Ishikawa (cell line): ENCODE data around the gene SEPTIN10.

Source experiments
- CEBPB ChIP-seq: IDR thresholded peaks from 2 replicates; pipeline ENCODE4 v1.6.1; 2012
- CREB1 ChIP-seq: IDR thresholded peaks from 2 replicates; pipeline ENCODE4 v1.6.1; 2012; ENCODE audit warnings: low read depth
- EGR1 ChIP-seq: IDR thresholded peaks from 2 replicates; pipeline ENCODE4 v1.6.1; 2012
- EP300 ChIP-seq: IDR thresholded peaks from 2 replicates; pipeline ENCODE4 v1.6.1; 2012; ENCODE audit warnings: borderline replicate concordance
- FOXM1 ChIP-seq: IDR thresholded peaks from 2 replicates; pipeline ENCODE4 v1.6.1; 2012; ENCODE audit warnings: low read depth, borderline replicate concordance
- NFIC ChIP-seq: IDR thresholded peaks from 2 replicates; pipeline ENCODE4 v1.6.1; 2012
- RAD21 ChIP-seq: IDR thresholded peaks from 2 replicates; pipeline ENCODE4 v1.6.1; 2012; ENCODE audit warnings: low read depth
- TAF1 ChIP-seq: IDR thresholded peaks from 2 replicates; pipeline ENCODE4 v1.6.1; 2012; ENCODE audit warnings: low read depth, mild to moderate bottlenecking
- TCF12 ChIP-seq: IDR thresholded peaks from 2 replicates; pipeline ENCODE4 v1.6.1; 2012; ENCODE audit warnings: low read depth
- TEAD4 ChIP-seq: IDR thresholded peaks from 2 replicates; pipeline ENCODE4 v1.6.1; 2012
- YY1 ChIP-seq: IDR thresholded peaks from 2 replicates; pipeline ENCODE4 v1.6.1; 2012; ENCODE audit warnings: low read depth
- ZBTB7A ChIP-seq: IDR thresholded peaks from 2 replicates; pipeline ENCODE4 v1.6.1; 2012; ENCODE audit warnings: low read depth
- TF ChIP-seq, protein P1 (sequence below): IDR thresholded peaks from 2 replicates; pipeline ENCODE4 v1.6.1; 2012
- TF ChIP-seq, protein P2 (sequence below): IDR thresholded peaks from 2 replicates; pipeline ENCODE4 v1.6.1; 2012; ENCODE audit warnings: low read depth, mild to moderate bottlenecking
- TF ChIP-seq, protein P3 (sequence below): IDR thresholded peaks from 2 replicates; pipeline ENCODE4 v1.6.1; 2012

SEPTIN10 gene

DNA sequence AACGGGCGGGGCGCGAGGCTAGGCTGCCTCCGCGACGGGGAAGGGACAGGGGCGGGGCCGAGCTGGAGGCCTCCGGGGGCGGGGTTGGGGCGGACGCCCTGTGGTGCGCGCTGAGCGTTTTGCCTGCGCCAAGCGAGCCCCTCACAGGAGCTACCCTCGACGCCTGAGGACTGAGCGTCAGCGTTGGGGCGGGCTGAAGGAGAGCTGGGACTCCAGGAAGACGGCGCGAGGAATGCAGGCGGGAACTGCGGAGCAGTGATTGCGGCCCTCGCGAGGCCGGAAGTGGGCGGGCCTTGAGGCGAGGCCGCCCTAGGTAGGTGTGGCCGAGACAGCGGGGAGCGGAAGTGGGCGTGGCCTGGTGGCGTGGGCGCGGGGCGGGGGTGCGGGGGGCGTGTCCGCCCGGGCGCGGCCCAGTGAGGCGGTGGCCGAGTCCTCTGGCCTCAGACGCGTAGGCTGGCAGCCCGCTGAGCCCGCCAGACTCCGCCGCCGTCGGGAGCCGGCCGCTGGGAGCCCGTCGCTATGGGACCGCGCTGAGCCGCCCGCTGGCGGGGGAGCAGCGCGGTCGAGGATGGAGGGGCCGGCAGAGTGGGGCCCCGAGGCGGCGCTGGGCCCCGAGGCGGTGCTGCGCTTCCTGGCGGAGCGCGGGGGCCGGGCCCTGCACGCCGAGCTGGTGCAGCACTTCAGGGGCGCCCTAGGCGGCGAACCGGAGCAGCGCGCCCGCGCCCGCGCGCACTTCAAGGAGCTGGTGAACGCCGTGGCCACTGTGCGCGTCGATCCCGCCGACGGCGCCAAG is at the start of gene SEPTIN10, which contains the start of gene SOWAHC:
Gene SEPTIN10, minus strand, starts transcription at position 45 of the 793 bp plus-strand sequence. CDS start 139 bp downstream, outside the sequence.
Gene SOWAHC, plus strand, starts transcription at position 443 of the 793 bp plus-strand sequence. Its CDS starts 126 bp downstream, at position 569.
- TF ChIP-seq TAF1 (peak; percentile 67; the same call in 1 of the 2 replicates), TEAD4 (peak; percentile 87), CREB1 (peak; percentile 42; the same call in 1 of the 2 replicates), RAD21 (no peak), CEBPB (no peak), NFIC (0 out of 2 replicates have a peak, but pooled peaks have one; percentile 2), FOXM1 (no peak), YY1 (no peak), TCF12 (peak; percentile 36), EP300 (no peak; the same call in 1 of the 2 replicates), EGR1 (peak; percentile 97), ZBTB7A (no peak)
- TF ChIP-seq, protein P1, sequence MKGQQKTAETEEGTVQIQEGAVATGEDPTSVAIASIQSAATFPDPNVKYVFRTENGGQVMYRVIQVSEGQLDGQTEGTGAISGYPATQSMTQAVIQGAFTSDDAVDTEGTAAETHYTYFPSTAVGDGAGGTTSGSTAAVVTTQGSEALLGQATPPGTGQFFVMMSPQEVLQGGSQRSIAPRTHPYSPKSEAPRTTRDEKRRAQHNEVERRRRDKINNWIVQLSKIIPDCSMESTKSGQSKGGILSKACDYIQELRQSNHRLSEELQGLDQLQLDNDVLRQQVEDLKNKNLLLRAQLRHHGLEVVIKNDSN, result no peak
- TF ChIP-seq, protein P2, sequence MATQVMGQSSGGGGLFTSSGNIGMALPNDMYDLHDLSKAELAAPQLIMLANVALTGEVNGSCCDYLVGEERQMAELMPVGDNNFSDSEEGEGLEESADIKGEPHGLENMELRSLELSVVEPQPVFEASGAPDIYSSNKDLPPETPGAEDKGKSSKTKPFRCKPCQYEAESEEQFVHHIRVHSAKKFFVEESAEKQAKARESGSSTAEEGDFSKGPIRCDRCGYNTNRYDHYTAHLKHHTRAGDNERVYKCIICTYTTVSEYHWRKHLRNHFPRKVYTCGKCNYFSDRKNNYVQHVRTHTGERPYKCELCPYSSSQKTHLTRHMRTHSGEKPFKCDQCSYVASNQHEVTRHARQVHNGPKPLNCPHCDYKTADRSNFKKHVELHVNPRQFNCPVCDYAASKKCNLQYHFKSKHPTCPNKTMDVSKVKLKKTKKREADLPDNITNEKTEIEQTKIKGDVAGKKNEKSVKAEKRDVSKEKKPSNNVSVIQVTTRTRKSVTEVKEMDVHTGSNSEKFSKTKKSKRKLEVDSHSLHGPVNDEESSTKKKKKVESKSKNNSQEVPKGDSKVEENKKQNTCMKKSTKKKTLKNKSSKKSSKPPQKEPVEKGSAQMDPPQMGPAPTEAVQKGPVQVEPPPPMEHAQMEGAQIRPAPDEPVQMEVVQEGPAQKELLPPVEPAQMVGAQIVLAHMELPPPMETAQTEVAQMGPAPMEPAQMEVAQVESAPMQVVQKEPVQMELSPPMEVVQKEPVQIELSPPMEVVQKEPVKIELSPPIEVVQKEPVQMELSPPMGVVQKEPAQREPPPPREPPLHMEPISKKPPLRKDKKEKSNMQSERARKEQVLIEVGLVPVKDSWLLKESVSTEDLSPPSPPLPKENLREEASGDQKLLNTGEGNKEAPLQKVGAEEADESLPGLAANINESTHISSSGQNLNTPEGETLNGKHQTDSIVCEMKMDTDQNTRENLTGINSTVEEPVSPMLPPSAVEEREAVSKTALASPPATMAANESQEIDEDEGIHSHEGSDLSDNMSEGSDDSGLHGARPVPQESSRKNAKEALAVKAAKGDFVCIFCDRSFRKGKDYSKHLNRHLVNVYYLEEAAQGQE, result 0 out of 2 replicates have a peak, but pooled peaks have one; percentile 7
- TF ChIP-seq, protein P3, sequence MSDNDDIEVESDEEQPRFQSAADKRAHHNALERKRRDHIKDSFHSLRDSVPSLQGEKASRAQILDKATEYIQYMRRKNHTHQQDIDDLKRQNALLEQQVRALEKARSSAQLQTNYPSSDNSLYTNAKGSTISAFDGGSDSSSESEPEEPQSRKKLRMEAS, result peak; percentile 92

DNA sequence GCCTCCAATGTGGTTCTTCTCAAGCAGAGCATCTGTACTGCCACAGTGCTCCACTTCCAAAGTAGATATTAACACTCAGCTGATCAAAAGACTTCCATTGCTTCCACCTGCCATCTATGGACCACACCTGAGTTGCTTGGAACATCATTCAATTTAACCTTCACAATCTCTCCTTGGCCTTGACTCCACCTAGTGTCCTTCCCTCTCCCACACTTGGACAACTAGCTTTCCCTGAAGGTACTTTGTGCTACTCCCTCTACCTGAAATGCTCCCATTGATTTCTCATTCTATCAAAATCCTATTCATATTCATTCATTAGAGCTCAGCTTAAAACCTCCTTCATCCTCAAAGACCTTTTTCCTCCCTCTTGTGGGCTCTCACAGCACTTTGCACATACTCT is 49.1 kb upstream of the SEPTIN10 start:
- TF ChIP-seq, protein P1, result no peak
- TF ChIP-seq RAD21, result peak; percentile 37

GRCh38 chr2:109660046-109660860 is 46.5 kb upstream of the SEPTIN10 start:
- TF ChIP-seq, protein P1, result no peak
- TF ChIP-seq EGR1 (no peak), FOXM1 (no peak), CREB1 (no peak), RAD21 (no peak), TAF1 (no peak), CEBPB (no peak), TCF12 (no peak), TEAD4 (no peak), EP300 (no peak), ZBTB7A (no peak), NFIC (no peak), YY1 (no peak)
- TF ChIP-seq, protein P3, result no peak
- TF ChIP-seq, protein P2, result no peak

GRCh38 chr2:109659396-109660045 is 45.8 kb upstream of the SEPTIN10 start:
- TF ChIP-seq TAF1 (no peak), NFIC (no peak), RAD21 (no peak), CEBPB (no peak), CREB1 (no peak), YY1 (no peak), FOXM1 (no peak), EGR1 (no peak), TEAD4 (no peak), ZBTB7A (no peak), TCF12 (no peak), EP300 (no peak)
- TF ChIP-seq, protein P1, result no peak
- TF ChIP-seq, protein P3, result no peak
- TF ChIP-seq, protein P2, result no peak
